SK-N-MC (cell line): Measurements from ENCODE around the gene SCML2.
"Not testable (repeated sequence)": the region's sequence is repeated elsewhere in the genome, so short reads cannot be mapped to it uniquely, and the experiment has no call there.

Experiments
- EZH2 ChIP-seq: fragments of 200-600 bp; sonication (generic); IDR thresholded peaks from one replicate; pipeline ENCODE4 v1.6.1; 2017; ENCODE audit warnings: antibody characterized with exemption
- FOXP2 ChIP-seq: optimal IDR thresholded peaks from 2 replicates; pipeline ENCODE3; 2011; ENCODE audit warnings: mild to moderate bottlenecking, moderate library complexity; ENCODE audit not compliant: insufficient read depth; ENCODE audit errors: extremely low read length, control extremely low read depth

DNA sequence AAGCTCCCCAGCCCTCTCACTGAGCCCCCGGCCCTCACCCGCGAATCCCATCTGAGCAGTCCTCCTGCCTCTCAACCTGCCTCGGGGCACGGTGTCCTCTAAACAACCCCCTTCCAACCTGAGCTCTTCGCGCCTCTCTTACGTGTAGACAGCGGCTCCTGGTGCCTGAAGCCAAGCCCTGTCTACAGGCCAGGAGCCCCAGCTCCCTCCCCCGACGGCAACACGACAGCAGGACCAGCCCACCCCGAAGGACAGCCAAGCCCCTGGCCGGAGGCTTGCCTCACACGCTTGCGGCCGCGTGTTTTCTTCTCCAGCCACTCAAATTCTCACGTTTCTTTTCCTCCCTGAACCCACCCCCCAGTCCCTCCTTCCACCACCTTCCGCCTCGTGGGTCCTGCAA is 124.8 kb downstream of the SCML2 start:
- TF ChIP-seq FOXP2, EZH2: not testable (repeated sequence)
